SK-N-SH (cell line): ENCODE data around the gene GLRA3. TPM values are rescaled to one million over a fixed set of nuclear protein-coding genes. Genes with fewer than 3 reads are reported as not detected.

Experiments
- CTCF ChIA-PET: fragments of 300-600, 350-600 bp; formaldehyde crosslinking; extraction: SDS; loops from one replicate; lab custom pipeline; 2021; lab: Yijun Ruan, JAX
- POLR2A ChIA-PET: fragments of 350-600 bp; sonication (Branson Sonifier 250); formaldehyde crosslinking; extraction: SDS; loops from one replicate; lab custom pipeline; 2020; ENCODE audit warnings: antibody characterized with exemption, inconsistent platforms; lab: Yijun Ruan, JAX
- DNase-seq: peaks from one replicate; pipeline ENCODE4 v3.0.0; 2012
- H2AFZ ChIP-seq: fragments of 200-600 bp; sonication (generic); 2 replicates; pipeline ENCODE4 v1.8.1; 2016; ENCODE audit warnings: antibody characterized with exemption, mild to moderate bottlenecking, low read depth
- H3F3A ChIP-seq: fragments of 200-600 bp; sonication (generic); replicated peaks from 2 replicates; pipeline ENCODE3; 2016; ENCODE audit warnings: antibody characterized with exemption, mild to moderate bottlenecking; ENCODE audit not compliant: insufficient read depth
- H3K27ac ChIP-seq, 2 experiments: fragments of 200-500 bp in 1 of 2; fragments of 200-600 bp in 1 of 2; sonication (Bioruptor generic) in 1 of 2; sonication (generic), shearing (Covaris generic) in 1 of 2; 2 replicates each; pipeline versions ENCODE4 v1.5.1 to v1.6.1; 2014 to 2016; ENCODE audit warnings: low read depth in 2 of 2, inconsistent platforms in 1 of 2, low read length in 1 of 2, mild to moderate bottlenecking in 1 of 2, mixed read lengths in 1 of 2
- H3K27me3 ChIP-seq: fragments of 200-600 bp; sonication (generic), shearing (Covaris generic); 2 replicates; pipeline ENCODE4 v1.6.1; 2016; ENCODE audit warnings: mixed run types; ENCODE audit not compliant: insufficient read depth
- H3K36me3 ChIP-seq, 2 experiments: fragments of 200-500 bp in 1 of 2; fragments of 200-600 bp in 1 of 2; sonication (Bioruptor generic) in 1 of 2; sonication (generic) in 1 of 2; replicated peaks in 1 of 2; 2 replicates each; pipeline versions ENCODE3 to v1.5.1; 2014 to 2016; ENCODE audit warnings: low read length in 1 of 2, mild to moderate bottlenecking in 1 of 2; ENCODE audit not compliant: insufficient read depth in 2 of 2, control insufficient read depth in 1 of 2
- H3K4me1 ChIP-seq, 2 experiments: fragments of 200-500 bp in 1 of 2; fragments of 200-600 bp in 1 of 2; sonication (Bioruptor generic) in 1 of 2; sonication (generic), shearing (Covaris generic) in 1 of 2; 2 replicates each; pipeline versions ENCODE4 v1.5.1 to v1.6.1; 2014 to 2016; ENCODE audit warnings: low read depth in 1 of 2, low read length in 1 of 2, mixed run types in 1 of 2; ENCODE audit not compliant: insufficient read depth in 2 of 2, control insufficient read depth in 1 of 2
- H3K4me2 ChIP-seq: fragments of 200-600 bp; sonication (generic), shearing (Covaris generic); 2 replicates; pipeline ENCODE4 v1.6.1; 2017; ENCODE audit warnings: mixed run types
- H3K4me3 ChIP-seq, 2 experiments: fragments of 200-500 bp in 1 of 2; fragments of 200-600 bp in 1 of 2; sonication (Bioruptor generic) in 1 of 2; sonication (generic), shearing (Covaris generic) in 1 of 2; 2 replicates each; pipeline versions ENCODE4 v1.5.1 to v1.8.1; 2014 to 2016; ENCODE audit warnings: low read depth in 2 of 2, inconsistent platforms in 1 of 2, low read length in 1 of 2, mild to moderate bottlenecking in 1 of 2, mixed read lengths in 1 of 2, moderate library complexity in 1 of 2
- H3K79me2 ChIP-seq: fragments of 200-600 bp; sonication (generic); 2 replicates; pipeline ENCODE4 v1.8.1; 2017; ENCODE audit warnings: mild to moderate bottlenecking; ENCODE audit not compliant: insufficient read depth
- H3K9ac ChIP-seq: fragments of 200-600 bp; sonication (generic); 2 replicates; pipeline ENCODE4 v1.6.1; 2017; ENCODE audit warnings: mixed run types
- H3K9me2 ChIP-seq: fragments of 200-600 bp; sonication (generic); 2 replicates; pipeline ENCODE4 v1.6.1; 2017; ENCODE audit warnings: mixed run types
- H3K9me3 ChIP-seq: fragments of 200-600 bp; sonication (generic); 2 replicates; pipeline ENCODE4 v1.6.1; 2017; ENCODE audit warnings: mixed run types, mild to moderate bottlenecking, moderate library complexity
- H4K20me1 ChIP-seq: fragments of 200-600 bp; sonication (generic); 2 replicates; pipeline ENCODE4 v1.6.1; 2017; ENCODE audit warnings: mild to moderate bottlenecking, mixed run types; ENCODE audit not compliant: insufficient read depth
- ELF1 ChIP-seq: IDR thresholded peaks from 2 replicates; pipeline ENCODE4 v1.4.0; 2012
- EZH2phosphoT487 ChIP-seq: fragments of 200-600 bp; sonication (generic); IDR thresholded peaks from 2 replicates; pipeline ENCODE4 v1.6.1; 2017; ENCODE audit warnings: low read depth, mixed run types, mild to moderate bottlenecking, antibody characterized with exemption, moderate library complexity, borderline replicate concordance
- JUND ChIP-seq: IDR thresholded peaks from 2 replicates; pipeline ENCODE4 v1.4.0; 2012
- RCOR1 ChIP-seq: fragments of 150-350 bp; IDR thresholded peaks from 2 replicates; pipeline ENCODE4 v1.6.1; 2017; ENCODE audit warnings: antibody characterized with exemption, low read length
- RFX5 ChIP-seq: IDR thresholded peaks from 2 replicates; pipeline ENCODE4 v1.6.1; 2012; ENCODE audit warnings: mild to moderate bottlenecking, improper control_type of control experiment, low read length
- RXRA ChIP-seq: IDR thresholded peaks from 2 replicates; pipeline ENCODE4 v1.4.0; 2012; ENCODE audit warnings: low read depth, mild to moderate bottlenecking, borderline replicate concordance
- SMC3 ChIP-seq: IDR thresholded peaks from 2 replicates; pipeline ENCODE4 v1.6.1; 2012; ENCODE audit warnings: low read depth, low read length, improper control_type of control experiment
- TAF1 ChIP-seq: IDR thresholded peaks from 2 replicates; pipeline ENCODE4 v1.6.1; 2012; ENCODE audit warnings: low read depth, mild to moderate bottlenecking, low read length, moderate library complexity, borderline replicate concordance
- TCF12 ChIP-seq: IDR thresholded peaks from 2 replicates; pipeline ENCODE4 v1.4.0; 2012
- YY1 ChIP-seq: IDR thresholded peaks from 2 replicates; pipeline ENCODE4 v1.4.0; 2012; ENCODE audit warnings: low read depth, mild to moderate bottlenecking
- WGBS: methylation state at CpG from one replicate; pipeline ENCODE4 v1.1.6; 2017; ENCODE audit warnings: low lambda C conversion rate; 5-methylcytosine and 5-hydroxymethylcytosine counted together
- polyA plus RNA-seq, 3 experiments: library from polyadenylated mRNA; depleted of rRNA; stranded (reverse); fragments of >200 nt; gene quantifications; 2 replicates each; pipeline ENCODE4 v1.2.3, GENCODE V29; 2012
- TF ChIP-seq, protein P1 (sequence below): IDR thresholded peaks from 2 replicates; pipeline ENCODE4 v1.4.0; 2012; ENCODE audit warnings: low read depth, borderline replicate concordance
- TF ChIP-seq, protein P2 (sequence below): IDR thresholded peaks from 2 replicates; pipeline ENCODE4 v1.6.1; 2012; ENCODE audit warnings: mild to moderate bottlenecking, low read depth, low read length, moderate library complexity
- TF ChIP-seq, protein P3 (sequence below): IDR thresholded peaks from 2 replicates; pipeline ENCODE4 v1.4.0; 2012; ENCODE audit warnings: low read depth
- TF ChIP-seq, protein P4 (sequence below): fragments of 200-600 bp; sonication (generic); IDR thresholded peaks from 2 replicates; pipeline ENCODE4 v1.6.1; 2017; ENCODE audit warnings: antibody characterized with exemption, mild to moderate bottlenecking, moderate library complexity
- TF ChIP-seq, protein P5 (sequence below): fragments of 150-350 bp; IDR thresholded peaks from 2 replicates; pipeline ENCODE4 v1.6.1; 2016; ENCODE audit warnings: mild to moderate bottlenecking, low read depth, low read length

GLRA3 gene
- polyA plus RNA-seq, 1 of the 3 experiments (the other 2 are of a cell fraction): not detected

DNA sequence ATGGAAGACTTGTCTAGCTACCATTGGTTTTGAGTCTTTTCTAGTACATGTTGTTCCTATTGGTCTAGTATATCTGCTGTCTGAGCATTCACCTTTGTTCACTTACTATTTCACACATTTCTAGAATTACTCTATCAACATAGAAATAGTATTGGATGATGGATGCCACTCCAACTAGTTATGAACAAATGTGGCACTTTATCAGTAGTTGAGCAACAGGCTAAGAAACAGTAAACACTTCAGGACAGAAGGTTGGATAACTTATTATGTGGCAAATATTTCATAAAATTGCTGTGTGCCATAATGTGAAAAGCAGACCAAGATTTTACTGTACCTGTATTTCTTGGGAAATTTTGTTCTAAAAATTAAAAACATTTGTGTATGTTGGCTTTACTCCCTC, 42.4 kb upstream of the GLRA3 start (continued):
- TF ChIP-seq, protein P1, sequence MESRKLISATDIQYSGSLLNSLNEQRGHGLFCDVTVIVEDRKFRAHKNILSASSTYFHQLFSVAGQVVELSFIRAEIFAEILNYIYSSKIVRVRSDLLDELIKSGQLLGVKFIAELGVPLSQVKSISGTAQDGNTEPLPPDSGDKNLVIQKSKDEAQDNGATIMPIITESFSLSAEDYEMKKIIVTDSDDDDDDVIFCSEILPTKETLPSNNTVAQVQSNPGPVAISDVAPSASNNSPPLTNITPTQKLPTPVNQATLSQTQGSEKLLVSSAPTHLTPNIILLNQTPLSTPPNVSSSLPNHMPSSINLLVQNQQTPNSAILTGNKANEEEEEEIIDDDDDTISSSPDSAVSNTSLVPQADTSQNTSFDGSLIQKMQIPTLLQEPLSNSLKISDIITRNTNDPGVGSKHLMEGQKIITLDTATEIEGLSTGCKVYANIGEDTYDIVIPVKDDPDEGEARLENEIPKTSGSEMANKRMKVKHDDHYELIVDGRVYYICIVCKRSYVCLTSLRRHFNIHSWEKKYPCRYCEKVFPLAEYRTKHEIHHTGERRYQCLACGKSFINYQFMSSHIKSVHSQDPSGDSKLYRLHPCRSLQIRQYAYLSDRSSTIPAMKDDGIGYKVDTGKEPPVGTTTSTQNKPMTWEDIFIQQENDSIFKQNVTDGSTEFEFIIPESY: no peak
- TF ChIP-seq RXRA (no peak), EZH2phosphoT487 (no peak)

DNA sequence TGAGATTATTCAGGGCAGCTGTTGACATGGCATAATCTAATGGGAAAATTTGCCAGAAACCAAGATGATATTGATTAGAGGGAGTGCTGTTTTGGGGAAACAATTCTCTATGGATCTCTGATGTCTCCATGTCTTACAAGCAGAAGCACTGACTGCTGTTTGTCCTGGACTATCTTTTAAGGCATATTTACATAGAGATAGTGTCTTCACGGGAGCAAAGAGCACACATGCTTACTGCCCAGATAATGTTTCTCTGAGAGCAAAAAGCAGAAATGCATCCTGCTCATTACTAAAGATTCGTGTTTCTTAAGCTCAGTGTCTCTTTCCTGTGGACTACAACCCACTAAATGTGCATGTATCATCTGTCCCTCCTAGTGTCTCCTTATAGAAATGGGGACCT, 41.3 kb upstream of the GLRA3 start:
- ChIA-PET CTCF (no interaction called here), POLR2A (no interaction called here)
- no peak overlapping the region for H3K4me2 ChIP-seq
- H4K20me1 ChIP-seq: no peaks in the 10 kb centered on the region
- H3K36me3 ChIP-seq: no peaks in the 10 kb centered on the region
- WGBS: 0% methylated on average over 2 of the region's 2 CpGs
- no peaks in the 10 kb centered on the region for H3K79me2 ChIP-seq
- no peaks in the 10 kb centered on the region for H3K9me3 ChIP-seq
- no peak for TF ChIP-seq SMC3
- no peak overlapping the region for H2AFZ ChIP-seq
- H3K9me2 ChIP-seq: no peaks in the 10 kb centered on the region
- no peak overlapping the region for H3K27ac ChIP-seq
- H3F3A ChIP-seq: no peaks in the 10 kb centered on the region
- H3K4me1 ChIP-seq: no peaks in the 10 kb centered on the region
- DNase-seq: no peak
- H3K4me3 ChIP-seq: no peak overlapping the region
- H3K9ac ChIP-seq: no peak overlapping the region
- H3K27me3 ChIP-seq: no peaks in the 10 kb centered on the region

DNA sequence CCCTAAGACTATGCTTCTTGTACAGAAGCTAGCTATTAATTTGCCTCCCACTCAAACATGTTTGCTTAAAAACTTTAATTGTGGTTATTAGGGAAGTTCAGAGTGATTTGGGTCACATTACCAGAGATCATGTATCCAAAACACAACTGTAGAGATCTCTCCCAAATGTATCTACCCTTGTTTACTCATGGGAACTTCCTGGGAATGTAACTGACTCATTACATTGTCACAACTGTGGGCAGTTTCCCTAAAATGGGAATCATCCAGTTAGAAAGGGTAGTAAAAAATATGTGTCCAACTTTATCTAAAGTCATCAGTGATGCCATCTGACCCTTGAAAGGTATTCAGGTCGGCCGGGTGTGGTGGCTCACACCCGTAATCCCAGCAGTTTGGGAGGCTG, 40.3 kb upstream of the GLRA3 start:
- no peaks in the 10 kb centered on the region for H3K27me3 ChIP-seq
- H3K9ac ChIP-seq: no peak overlapping the region
- no peaks in the 10 kb centered on the region for H3K79me2 ChIP-seq
- no peak overlapping the region for H3K4me2 ChIP-seq
- 21% methylated on average over 3 of the region's 3 CpGs for WGBS
- no peaks in the 10 kb centered on the region for H3K36me3 ChIP-seq
- H3K9me3 ChIP-seq: no peaks in the 10 kb centered on the region
- no peaks in the 10 kb centered on the region for H3F3A ChIP-seq
- no peak for DNase-seq
- POLR2A ChIA-PET: no interaction called here
- H4K20me1 ChIP-seq: no peaks in the 10 kb centered on the region
- H3K27ac ChIP-seq: no peak overlapping the region
- H3K9me2 ChIP-seq: no peaks in the 10 kb centered on the region
- no peak overlapping the region for H2AFZ ChIP-seq
- CTCF ChIA-PET: no interaction called here
- no peaks in the 10 kb centered on the region for H3K4me1 ChIP-seq
- no peak overlapping the region for H3K4me3 ChIP-seq
- no peak for TF ChIP-seq ELF1
- TF ChIP-seq, protein P2, sequence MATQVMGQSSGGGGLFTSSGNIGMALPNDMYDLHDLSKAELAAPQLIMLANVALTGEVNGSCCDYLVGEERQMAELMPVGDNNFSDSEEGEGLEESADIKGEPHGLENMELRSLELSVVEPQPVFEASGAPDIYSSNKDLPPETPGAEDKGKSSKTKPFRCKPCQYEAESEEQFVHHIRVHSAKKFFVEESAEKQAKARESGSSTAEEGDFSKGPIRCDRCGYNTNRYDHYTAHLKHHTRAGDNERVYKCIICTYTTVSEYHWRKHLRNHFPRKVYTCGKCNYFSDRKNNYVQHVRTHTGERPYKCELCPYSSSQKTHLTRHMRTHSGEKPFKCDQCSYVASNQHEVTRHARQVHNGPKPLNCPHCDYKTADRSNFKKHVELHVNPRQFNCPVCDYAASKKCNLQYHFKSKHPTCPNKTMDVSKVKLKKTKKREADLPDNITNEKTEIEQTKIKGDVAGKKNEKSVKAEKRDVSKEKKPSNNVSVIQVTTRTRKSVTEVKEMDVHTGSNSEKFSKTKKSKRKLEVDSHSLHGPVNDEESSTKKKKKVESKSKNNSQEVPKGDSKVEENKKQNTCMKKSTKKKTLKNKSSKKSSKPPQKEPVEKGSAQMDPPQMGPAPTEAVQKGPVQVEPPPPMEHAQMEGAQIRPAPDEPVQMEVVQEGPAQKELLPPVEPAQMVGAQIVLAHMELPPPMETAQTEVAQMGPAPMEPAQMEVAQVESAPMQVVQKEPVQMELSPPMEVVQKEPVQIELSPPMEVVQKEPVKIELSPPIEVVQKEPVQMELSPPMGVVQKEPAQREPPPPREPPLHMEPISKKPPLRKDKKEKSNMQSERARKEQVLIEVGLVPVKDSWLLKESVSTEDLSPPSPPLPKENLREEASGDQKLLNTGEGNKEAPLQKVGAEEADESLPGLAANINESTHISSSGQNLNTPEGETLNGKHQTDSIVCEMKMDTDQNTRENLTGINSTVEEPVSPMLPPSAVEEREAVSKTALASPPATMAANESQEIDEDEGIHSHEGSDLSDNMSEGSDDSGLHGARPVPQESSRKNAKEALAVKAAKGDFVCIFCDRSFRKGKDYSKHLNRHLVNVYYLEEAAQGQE: no peak
- TF ChIP-seq, protein P3, sequence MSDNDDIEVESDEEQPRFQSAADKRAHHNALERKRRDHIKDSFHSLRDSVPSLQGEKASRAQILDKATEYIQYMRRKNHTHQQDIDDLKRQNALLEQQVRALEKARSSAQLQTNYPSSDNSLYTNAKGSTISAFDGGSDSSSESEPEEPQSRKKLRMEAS: no peak
- TF ChIP-seq, protein P1: no peak
- TF ChIP-seq TCF12: no peak
- TF ChIP-seq, protein P4, sequence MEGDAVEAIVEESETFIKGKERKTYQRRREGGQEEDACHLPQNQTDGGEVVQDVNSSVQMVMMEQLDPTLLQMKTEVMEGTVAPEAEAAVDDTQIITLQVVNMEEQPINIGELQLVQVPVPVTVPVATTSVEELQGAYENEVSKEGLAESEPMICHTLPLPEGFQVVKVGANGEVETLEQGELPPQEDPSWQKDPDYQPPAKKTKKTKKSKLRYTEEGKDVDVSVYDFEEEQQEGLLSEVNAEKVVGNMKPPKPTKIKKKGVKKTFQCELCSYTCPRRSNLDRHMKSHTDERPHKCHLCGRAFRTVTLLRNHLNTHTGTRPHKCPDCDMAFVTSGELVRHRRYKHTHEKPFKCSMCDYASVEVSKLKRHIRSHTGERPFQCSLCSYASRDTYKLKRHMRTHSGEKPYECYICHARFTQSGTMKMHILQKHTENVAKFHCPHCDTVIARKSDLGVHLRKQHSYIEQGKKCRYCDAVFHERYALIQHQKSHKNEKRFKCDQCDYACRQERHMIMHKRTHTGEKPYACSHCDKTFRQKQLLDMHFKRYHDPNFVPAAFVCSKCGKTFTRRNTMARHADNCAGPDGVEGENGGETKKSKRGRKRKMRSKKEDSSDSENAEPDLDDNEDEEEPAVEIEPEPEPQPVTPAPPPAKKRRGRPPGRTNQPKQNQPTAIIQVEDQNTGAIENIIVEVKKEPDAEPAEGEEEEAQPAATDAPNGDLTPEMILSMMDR: no peak
- TF ChIP-seq RCOR1: no peak
- no peak for TF ChIP-seq TAF1
- TF ChIP-seq RFX5: no peak
- no peak for TF ChIP-seq SMC3
- TF ChIP-seq, protein P5, sequence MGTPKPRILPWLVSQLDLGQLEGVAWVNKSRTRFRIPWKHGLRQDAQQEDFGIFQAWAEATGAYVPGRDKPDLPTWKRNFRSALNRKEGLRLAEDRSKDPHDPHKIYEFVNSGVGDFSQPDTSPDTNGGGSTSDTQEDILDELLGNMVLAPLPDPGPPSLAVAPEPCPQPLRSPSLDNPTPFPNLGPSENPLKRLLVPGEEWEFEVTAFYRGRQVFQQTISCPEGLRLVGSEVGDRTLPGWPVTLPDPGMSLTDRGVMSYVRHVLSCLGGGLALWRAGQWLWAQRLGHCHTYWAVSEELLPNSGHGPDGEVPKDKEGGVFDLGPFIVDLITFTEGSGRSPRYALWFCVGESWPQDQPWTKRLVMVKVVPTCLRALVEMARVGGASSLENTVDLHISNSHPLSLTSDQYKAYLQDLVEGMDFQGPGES: no peak
- TF ChIP-seq JUND: no peak
- no peak for TF ChIP-seq YY1
